HepG2 (cell line): ENCODE measurements around the gene COQ7. TPM values are rescaled to one million over a fixed set of nuclear protein-coding genes. Genes with fewer than 3 reads are reported as not detected.

Experiments
- NFE2L1 ChIP-seq: sonication (generic); formaldehyde crosslinking; IDR thresholded peaks from 2 replicates; pipeline ENCODE4 v1.4.0; 2020; ENCODE audit warnings: missing genetic modification reagents, mild to moderate bottlenecking, borderline replicate concordance
- NONO ChIP-seq, 2 experiments: fragments of 450-650 bp in 1 of 2; sonication (generic) in 1 of 2; formaldehyde crosslinking in 1 of 2; IDR thresholded peaks in 1 of 2; conservative IDR thresholded peaks in 1 of 2; 2 replicates each; pipeline versions ENCODE4 v1.6.1 to v1.8.0; 2017 to 2022; ENCODE audit warnings: mild to moderate bottlenecking in 1 of 2, missing genetic modification reagents in 1 of 2, moderate library complexity in 1 of 2
- POGZ ChIP-seq: sonication (generic); formaldehyde crosslinking; IDR thresholded peaks from 2 replicates; pipeline ENCODE4 v1.4.0; 2020; ENCODE audit warnings: mild to moderate bottlenecking, missing genetic modification reagents
- RFXANK ChIP-seq: IDR thresholded peaks from 2 replicates; pipeline ENCODE4 v1.6.1; 2016
- TCF12 ChIP-seq, 2 experiments: fragments of 450-650 bp in 1 of 2; sonication (generic) in 1 of 2; formaldehyde crosslinking in 1 of 2; IDR thresholded peaks; 2 replicates each; pipeline versions ENCODE4 v1.6.1 to v1.8.0; 2017 to 2022; ENCODE audit warnings: antibody characterized with exemption in 1 of 2, mild to moderate bottlenecking in 1 of 2, missing genetic modification reagents in 1 of 2, moderate library complexity in 1 of 2
- ZNF138 ChIP-seq: sonication (generic); formaldehyde crosslinking; IDR thresholded peaks from 2 replicates; pipeline ENCODE4 v1.5.0; 2020; ENCODE audit warnings: mild to moderate bottlenecking, low read depth, missing genetic modification reagents
- polyA plus RNA-seq, 8 experiments: library from polyadenylated mRNA; depleted of rRNA in 3 of 8; stranded (reverse) in 7 of 8; unstranded in 1 of 8; fragments of >200 nt; fragmentation: Illumina TruSeq in 4 of 8; extraction: Trizol in 4 of 8; gene quantifications; 2 replicates each; pipeline versions ENCODE4 v1.2.1 to v1.2.3, GENCODE V29; 2011 to 2016; ENCODE audit warnings: low read depth in 4 of 8, missing spikeins in 1 of 8, mixed read lengths in 1 of 8; ENCODE audit not compliant: insufficient read depth in 1 of 8
- total RNA-seq, 5 experiments: library from RNA; depleted of rRNA; stranded (reverse); fragments of >200 nt; fragmentation: Illumina TruSeq; extraction: Trizol; gene quantifications; 2 replicates each; pipeline ENCODE4 v1.2.3, GENCODE V29; 2016; ENCODE audit warnings: low read depth in 1 of 5
- TF ChIP-seq, protein P1 (sequence below), 2 experiments: sonication (generic) in 1 of 2; formaldehyde crosslinking in 1 of 2; IDR thresholded peaks; 2 replicates each; pipeline versions ENCODE4 v1.6.1 to v1.9.0; 2014 to 2022; ENCODE audit warnings: antibody characterized with exemption in 1 of 2, borderline replicate concordance in 1 of 2, inconsistent platforms in 1 of 2, low read depth in 1 of 2, missing genetic modification reagents in 1 of 2
- TF ChIP-seq, protein P2 (sequence below): sonication (generic); formaldehyde crosslinking; IDR thresholded peaks from 2 replicates; pipeline ENCODE4 v1.4.0; 2020; ENCODE audit warnings: missing genetic modification reagents
- TF ChIP-seq, protein P3 (sequence below): sonication (generic); formaldehyde crosslinking; IDR thresholded peaks from 2 replicates; pipeline ENCODE4 v1.9.0; 2021; ENCODE audit warnings: missing genetic modification reagents, borderline replicate concordance
- TF ChIP-seq, protein P4 (sequence below): sonication (generic); formaldehyde crosslinking; IDR thresholded peaks from 2 replicates; pipeline ENCODE4 v1.9.0; 2021; ENCODE audit warnings: missing genetic modification reagents, borderline replicate concordance
- TF ChIP-seq, protein P5 (sequence below): sonication (generic); formaldehyde crosslinking; IDR thresholded peaks from 2 replicates; pipeline ENCODE4 v1.8.0; 2022; ENCODE audit warnings: missing genetic modification reagents, mild to moderate bottlenecking, inconsistent platforms, borderline replicate concordance

Gene COQ7
- total and polyA plus RNA-seq, 2 of the 13 experiments (the other 11 are each of a cell fraction or from before 2014, with no cell fraction given), result 20.1 to 45.7 TPM

DNA sequence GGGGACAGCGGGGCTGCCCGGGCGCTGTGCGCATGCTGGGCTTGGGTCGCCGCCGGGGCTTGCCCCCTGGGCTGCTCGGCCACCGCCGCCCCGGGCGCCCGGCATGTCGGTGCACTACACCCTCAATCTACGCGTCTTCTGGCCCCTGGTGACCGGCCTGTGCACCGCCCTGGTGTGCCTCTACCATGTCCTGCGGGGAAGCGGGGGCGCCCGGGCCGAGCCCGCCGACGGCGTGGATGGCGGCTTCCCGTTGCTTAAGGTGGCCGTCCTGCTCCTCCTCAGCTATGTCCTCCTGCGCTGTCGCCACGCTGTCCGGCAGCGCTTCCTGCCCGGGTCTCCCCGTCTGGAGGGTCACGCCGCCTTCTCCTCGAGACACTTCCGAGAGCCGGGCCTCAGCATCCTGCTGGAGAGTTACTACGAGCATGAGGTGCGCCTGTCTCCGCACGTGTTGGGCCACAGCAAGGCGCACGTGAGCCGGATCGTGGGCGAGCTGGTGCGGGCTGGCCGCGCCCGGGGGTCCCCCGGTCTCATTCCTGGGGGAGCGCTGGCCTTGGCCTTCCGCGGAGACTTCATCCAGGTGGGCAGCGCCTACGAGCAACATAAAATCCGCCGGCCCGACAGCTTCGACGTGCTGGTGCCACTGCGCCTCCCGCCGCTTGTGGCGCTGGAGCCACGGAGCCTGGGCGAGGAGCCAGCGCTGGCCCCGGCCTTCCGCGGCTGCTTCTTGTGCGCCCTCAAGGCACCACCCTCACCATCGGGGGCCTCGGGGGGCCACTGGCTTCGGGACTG lies 47.1 kb downstream of the COQ7 start (continued):
- TF ChIP-seq, protein P1, sequence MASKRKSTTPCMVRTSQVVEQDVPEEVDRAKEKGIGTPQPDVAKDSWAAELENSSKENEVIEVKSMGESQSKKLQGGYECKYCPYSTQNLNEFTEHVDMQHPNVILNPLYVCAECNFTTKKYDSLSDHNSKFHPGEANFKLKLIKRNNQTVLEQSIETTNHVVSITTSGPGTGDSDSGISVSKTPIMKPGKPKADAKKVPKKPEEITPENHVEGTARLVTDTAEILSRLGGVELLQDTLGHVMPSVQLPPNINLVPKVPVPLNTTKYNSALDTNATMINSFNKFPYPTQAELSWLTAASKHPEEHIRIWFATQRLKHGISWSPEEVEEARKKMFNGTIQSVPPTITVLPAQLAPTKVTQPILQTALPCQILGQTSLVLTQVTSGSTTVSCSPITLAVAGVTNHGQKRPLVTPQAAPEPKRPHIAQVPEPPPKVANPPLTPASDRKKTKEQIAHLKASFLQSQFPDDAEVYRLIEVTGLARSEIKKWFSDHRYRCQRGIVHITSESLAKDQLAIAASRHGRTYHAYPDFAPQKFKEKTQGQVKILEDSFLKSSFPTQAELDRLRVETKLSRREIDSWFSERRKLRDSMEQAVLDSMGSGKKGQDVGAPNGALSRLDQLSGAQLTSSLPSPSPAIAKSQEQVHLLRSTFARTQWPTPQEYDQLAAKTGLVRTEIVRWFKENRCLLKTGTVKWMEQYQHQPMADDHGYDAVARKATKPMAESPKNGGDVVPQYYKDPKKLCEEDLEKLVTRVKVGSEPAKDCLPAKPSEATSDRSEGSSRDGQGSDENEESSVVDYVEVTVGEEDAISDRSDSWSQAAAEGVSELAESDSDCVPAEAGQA (IDR thresholded peaks at IDR 0.05; ENCODE audit: low read depth), result peak; percentile 42; the same call in 1 of the 2 replicates
- TF ChIP-seq, protein P1 (CRISPR knock-in tag; IDR thresholded peaks at IDR 0.05; ENCODE audit: borderline replicate concordance), result no peak
- TF ChIP-seq TCF12 (IDR thresholded peaks at IDR 0.05), result no peak
- TF ChIP-seq TCF12 (CRISPR knock-in tag; IDR thresholded peaks at IDR 0.05), result peak; percentile 56; the same call in 1 of the 2 replicates
- TF ChIP-seq, protein P2, sequence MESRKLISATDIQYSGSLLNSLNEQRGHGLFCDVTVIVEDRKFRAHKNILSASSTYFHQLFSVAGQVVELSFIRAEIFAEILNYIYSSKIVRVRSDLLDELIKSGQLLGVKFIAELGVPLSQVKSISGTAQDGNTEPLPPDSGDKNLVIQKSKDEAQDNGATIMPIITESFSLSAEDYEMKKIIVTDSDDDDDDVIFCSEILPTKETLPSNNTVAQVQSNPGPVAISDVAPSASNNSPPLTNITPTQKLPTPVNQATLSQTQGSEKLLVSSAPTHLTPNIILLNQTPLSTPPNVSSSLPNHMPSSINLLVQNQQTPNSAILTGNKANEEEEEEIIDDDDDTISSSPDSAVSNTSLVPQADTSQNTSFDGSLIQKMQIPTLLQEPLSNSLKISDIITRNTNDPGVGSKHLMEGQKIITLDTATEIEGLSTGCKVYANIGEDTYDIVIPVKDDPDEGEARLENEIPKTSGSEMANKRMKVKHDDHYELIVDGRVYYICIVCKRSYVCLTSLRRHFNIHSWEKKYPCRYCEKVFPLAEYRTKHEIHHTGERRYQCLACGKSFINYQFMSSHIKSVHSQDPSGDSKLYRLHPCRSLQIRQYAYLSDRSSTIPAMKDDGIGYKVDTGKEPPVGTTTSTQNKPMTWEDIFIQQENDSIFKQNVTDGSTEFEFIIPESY, result peak; percentile 88
- TF ChIP-seq, protein P3, sequence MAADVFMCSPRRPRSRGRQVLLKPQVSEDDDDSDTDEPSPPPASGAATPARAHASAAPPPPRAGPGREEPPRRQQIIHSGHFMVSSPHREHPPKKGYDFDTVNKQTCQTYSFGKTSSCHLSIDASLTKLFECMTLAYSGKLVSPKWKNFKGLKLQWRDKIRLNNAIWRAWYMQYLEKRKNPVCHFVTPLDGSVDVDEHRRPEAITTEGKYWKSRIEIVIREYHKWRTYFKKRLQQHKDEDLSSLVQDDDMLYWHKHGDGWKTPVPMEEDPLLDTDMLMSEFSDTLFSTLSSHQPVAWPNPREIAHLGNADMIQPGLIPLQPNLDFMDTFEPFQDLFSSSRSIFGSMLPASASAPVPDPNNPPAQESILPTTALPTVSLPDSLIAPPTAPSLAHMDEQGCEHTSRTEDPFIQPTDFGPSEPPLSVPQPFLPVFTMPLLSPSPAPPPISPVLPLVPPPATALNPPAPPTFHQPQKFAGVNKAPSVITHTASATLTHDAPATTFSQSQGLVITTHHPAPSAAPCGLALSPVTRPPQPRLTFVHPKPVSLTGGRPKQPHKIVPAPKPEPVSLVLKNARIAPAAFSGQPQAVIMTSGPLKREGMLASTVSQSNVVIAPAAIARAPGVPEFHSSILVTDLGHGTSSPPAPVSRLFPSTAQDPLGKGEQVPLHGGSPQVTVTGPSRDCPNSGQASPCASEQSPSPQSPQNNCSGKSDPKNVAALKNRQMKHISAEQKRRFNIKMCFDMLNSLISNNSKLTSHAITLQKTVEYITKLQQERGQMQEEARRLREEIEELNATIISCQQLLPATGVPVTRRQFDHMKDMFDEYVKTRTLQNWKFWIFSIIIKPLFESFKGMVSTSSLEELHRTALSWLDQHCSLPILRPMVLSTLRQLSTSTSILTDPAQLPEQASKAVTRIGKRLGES (CRISPR knock-in tag), result no peak
- TF ChIP-seq, protein P4, sequence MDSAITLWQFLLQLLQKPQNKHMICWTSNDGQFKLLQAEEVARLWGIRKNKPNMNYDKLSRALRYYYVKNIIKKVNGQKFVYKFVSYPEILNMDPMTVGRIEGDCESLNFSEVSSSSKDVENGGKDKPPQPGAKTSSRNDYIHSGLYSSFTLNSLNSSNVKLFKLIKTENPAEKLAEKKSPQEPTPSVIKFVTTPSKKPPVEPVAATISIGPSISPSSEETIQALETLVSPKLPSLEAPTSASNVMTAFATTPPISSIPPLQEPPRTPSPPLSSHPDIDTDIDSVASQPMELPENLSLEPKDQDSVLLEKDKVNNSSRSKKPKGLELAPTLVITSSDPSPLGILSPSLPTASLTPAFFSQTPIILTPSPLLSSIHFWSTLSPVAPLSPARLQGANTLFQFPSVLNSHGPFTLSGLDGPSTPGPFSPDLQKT (CRISPR knock-in tag), result peak; percentile 84; the same call in 1 of the 2 replicates
- no peak; the same call in 1 of the 2 replicates for TF ChIP-seq ZNF138
- no peak for TF ChIP-seq NONO (IDR thresholded peaks at IDR 0.05)
- peak; percentile 60; the same call in 1 of the 2 replicates for TF ChIP-seq NONO (CRISPR knock-in tag; conservative IDR thresholded peaks at IDR 0.05)
- no peak for TF ChIP-seq RFXANK (CRISPR knock-in tag)
- TF ChIP-seq POGZ, result no peak; the same call in 1 of the 2 replicates
- TF ChIP-seq NFE2L1 (CRISPR knock-in tag), result 0 out of 2 replicates have a peak, but pooled peaks have one; percentile 64
- TF ChIP-seq, protein P5, sequence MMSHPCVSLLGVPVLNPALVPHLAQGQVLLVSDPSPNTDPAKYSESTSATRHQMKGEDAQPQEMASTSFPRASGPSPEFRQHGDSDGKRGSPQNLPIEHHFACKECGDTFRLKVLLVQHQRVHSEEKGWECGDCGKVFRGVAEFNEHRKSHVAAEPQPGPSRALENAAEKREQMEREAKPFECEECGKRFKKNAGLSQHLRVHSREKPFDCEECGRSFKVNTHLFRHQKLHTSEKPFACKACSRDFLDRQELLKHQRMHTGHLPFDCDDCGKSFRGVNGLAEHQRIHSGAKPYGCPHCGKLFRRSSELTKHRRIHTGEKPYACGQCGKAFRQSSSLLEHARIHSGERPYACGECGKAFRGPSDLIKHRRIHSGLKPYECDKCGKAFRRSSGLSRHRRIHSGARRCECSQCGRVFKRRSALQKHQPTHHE (CRISPR knock-in tag), result 0 out of 2 replicates have a peak, but pooled peaks have one; percentile 50
